ENCODE measurements around the gene ZBTB20.

ZBTB20 gene

GRCh38 chr3:114649331-114649730, 497.8 kb downstream of the ZBTB20 start:
- H3K9me3 ChIP-seq (ENCODE audit: control insufficient read depth, low read length) = no peaks in the 10 kb centered on the region

DNA sequence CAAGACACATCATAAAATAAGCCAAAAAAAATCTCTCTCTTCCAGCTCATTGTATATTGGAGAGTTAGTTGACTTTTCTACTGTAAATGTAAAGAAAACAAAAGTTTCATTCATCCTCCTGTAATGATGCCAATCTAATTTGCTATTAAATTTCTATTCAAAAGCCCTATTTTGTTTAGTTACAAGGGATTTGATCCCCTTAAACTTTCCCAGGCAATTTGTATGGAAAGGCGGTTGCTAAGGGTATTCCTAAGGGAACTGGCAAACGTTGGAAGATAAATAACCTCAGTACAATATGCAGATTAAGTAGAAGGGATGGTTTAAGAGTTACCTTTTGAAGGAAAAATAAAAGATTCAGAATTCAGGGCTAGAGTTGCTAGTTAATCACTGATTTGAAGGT, 500.6 kb downstream of the ZBTB20 start:
- Histone ChIP-seq H2BK15ac (ENCODE audit: low read depth, poor library complexity, severe bottlenecking) (no peak overlapping the region), H2BK12ac (ENCODE audit: low read length in 2 of 2) (no peak overlapping the region), H3K9ac (ENCODE audit: low read length) (no peak overlapping the region), H3K79me1 (replicated peaks; ENCODE audit: low read length, poor library complexity, severe bottlenecking) (no peaks in the 10 kb centered on the region), H3K27ac (ENCODE audit: low read length, poor library complexity, severe bottlenecking) (no peak overlapping the region), H3K27me3 (ENCODE audit: control insufficient read depth in 1 of 2, insufficient read depth in 1 of 2, low read length in 2 of 2) (no peaks in the 10 kb centered on the region), H4K91ac (ENCODE audit: low read length) (no peak overlapping the region), H3K9me3 (ENCODE audit: control insufficient read depth, low read length) (no peaks in the 10 kb centered on the region), H3K4ac (ENCODE audit: low read depth in 1 of 2, low read length in 2 of 2) (no peak overlapping the region), H3K36me3 (ENCODE audit: control insufficient read depth in 1 of 2, insufficient read depth in 2 of 2, low read depth in 1 of 2, low read length in 2 of 2) (no peaks in the 10 kb centered on the region), H3K18ac (ENCODE audit: low read depth in 1 of 2, low read length in 2 of 2) (no peak overlapping the region), H2AFZ (ENCODE audit: low read depth, low read length) (no peak overlapping the region), H3K4me1 (ENCODE audit: control insufficient read depth, insufficient read depth, low read depth, low read length) (no peaks in the 10 kb centered on the region), H3K4me3 (ENCODE audit: insufficient read depth in 1 of 2, low read depth in 1 of 2, low read length in 2 of 2) (no peak overlapping the region), H3K14ac (ENCODE audit: low read length in 2 of 2) (no peak overlapping the region), H3K23ac (ENCODE audit: low read length in 2 of 2) (no peak overlapping the region), H2BK120ac (ENCODE audit: low read depth, low read length) (no peak overlapping the region), H2AK5ac (ENCODE audit: low read length, severe bottlenecking) (no peak overlapping the region), H2BK5ac (ENCODE audit: low read depth, low read length, poor library complexity, severe bottlenecking) (no peak overlapping the region), H3K4me2 (ENCODE audit: low read length, poor library complexity, severe bottlenecking) (no peak overlapping the region), H4K8ac (ENCODE audit: low read length) (no peak overlapping the region)
- WGBS = 85% methylated on average over 2 of the region's 2 CpGs
- no peak for DNase-seq

More at GRCh38 chr3:114649331-114649730, 497.8 kb downstream of the ZBTB20 start:
- Histone ChIP-seq H4K8ac (ENCODE audit: low read length) (no peak overlapping the region), H2BK12ac (ENCODE audit: low read length in 2 of 2) (no peak overlapping the region), H3K27me3 (ENCODE audit: control insufficient read depth in 1 of 2, insufficient read depth in 1 of 2, low read length in 2 of 2) (no peaks in the 10 kb centered on the region), H2AK5ac (ENCODE audit: low read length, severe bottlenecking) (no peak overlapping the region), H2BK5ac (ENCODE audit: low read depth, low read length, poor library complexity, severe bottlenecking) (no peak overlapping the region), H3K4me2 (ENCODE audit: low read length, poor library complexity, severe bottlenecking) (no peak overlapping the region), H3K4ac (ENCODE audit: low read depth in 1 of 2, low read length in 2 of 2) (no peak overlapping the region), H3K18ac (ENCODE audit: low read depth in 1 of 2, low read length in 2 of 2) (no peak overlapping the region), H2AFZ (ENCODE audit: low read depth, low read length) (no peak overlapping the region), H2BK120ac (ENCODE audit: low read depth, low read length) (no peak overlapping the region), H3K9ac (ENCODE audit: low read length) (no peak overlapping the region), H3K27ac (ENCODE audit: low read length, poor library complexity, severe bottlenecking) (peak overlapping the region; percentile 32), H3K4me1 (ENCODE audit: control insufficient read depth, insufficient read depth, low read depth, low read length) (no peaks in the 10 kb centered on the region), H3K23ac (ENCODE audit: low read length in 2 of 2) (no peak overlapping the region), H4K91ac (ENCODE audit: low read length) (no peak overlapping the region), H2BK15ac (ENCODE audit: low read depth, poor library complexity, severe bottlenecking) (no peak overlapping the region), H3K79me1 (replicated peaks; ENCODE audit: low read length, poor library complexity, severe bottlenecking) (no peaks in the 10 kb centered on the region), H3K36me3 (ENCODE audit: control insufficient read depth in 1 of 2, insufficient read depth in 2 of 2, low read depth in 1 of 2, low read length in 2 of 2) (no peaks in the 10 kb centered on the region), H3K4me3 (ENCODE audit: insufficient read depth in 1 of 2, low read depth in 1 of 2, low read length in 2 of 2) (no peak overlapping the region), H3K14ac (ENCODE audit: low read length in 2 of 2) (no peak overlapping the region)
- DNase-seq = peak; percentile 26

DNA sequence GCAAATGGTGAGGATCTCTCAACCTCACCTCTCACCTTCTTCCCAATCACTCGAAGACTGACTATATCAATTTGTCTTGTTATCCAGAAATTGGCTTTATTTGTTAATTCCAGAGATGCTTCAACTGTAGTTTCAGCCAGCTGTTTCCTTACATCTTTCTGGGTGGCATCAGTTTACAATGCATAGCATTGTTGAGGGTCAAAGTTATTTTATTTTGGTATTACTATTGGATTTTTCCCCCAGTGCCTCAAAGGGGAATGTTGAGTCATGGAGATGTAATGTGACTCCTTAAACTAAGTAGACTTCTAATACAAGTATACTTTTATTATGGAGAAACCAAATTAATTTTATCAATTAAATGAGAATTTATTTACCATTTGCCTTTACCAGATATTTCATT, 501.7 kb downstream of the ZBTB20 start:
- Histone ChIP-seq H2AFZ (ENCODE audit: low read depth, low read length) (no peak overlapping the region), H2BK120ac (ENCODE audit: low read depth, low read length) (no peak overlapping the region), H3K9me3 (ENCODE audit: control insufficient read depth, low read length) (no peaks in the 10 kb centered on the region), H3K27me3 (ENCODE audit: control insufficient read depth in 1 of 2, insufficient read depth in 1 of 2, low read length in 2 of 2) (no peaks in the 10 kb centered on the region), H3K14ac (ENCODE audit: low read length in 2 of 2) (no peak overlapping the region), H3K4me1 (ENCODE audit: control insufficient read depth, insufficient read depth, low read depth, low read length) (no peaks in the 10 kb centered on the region), H3K18ac (ENCODE audit: low read depth in 1 of 2, low read length in 2 of 2) (no peak overlapping the region), H4K91ac (ENCODE audit: low read length) (no peak overlapping the region), H2BK12ac (ENCODE audit: low read length in 2 of 2) (no peak overlapping the region), H3K9ac (ENCODE audit: low read length) (no peak overlapping the region), H2AK5ac (ENCODE audit: low read length, severe bottlenecking) (no peak overlapping the region), H3K36me3 (ENCODE audit: control insufficient read depth in 1 of 2, insufficient read depth in 2 of 2, low read depth in 1 of 2, low read length in 2 of 2) (no peaks in the 10 kb centered on the region), H2BK15ac (ENCODE audit: low read depth, poor library complexity, severe bottlenecking) (no peak overlapping the region), H3K79me1 (replicated peaks; ENCODE audit: low read length, poor library complexity, severe bottlenecking) (no peaks in the 10 kb centered on the region), H4K8ac (ENCODE audit: low read length) (no peak overlapping the region), H2BK5ac (ENCODE audit: low read depth, low read length, poor library complexity, severe bottlenecking) (no peak overlapping the region), H3K23ac (ENCODE audit: low read length in 2 of 2) (no peak overlapping the region), H3K4ac (ENCODE audit: low read depth in 1 of 2, low read length in 2 of 2) (no peak overlapping the region), H3K4me2 (ENCODE audit: low read length, poor library complexity, severe bottlenecking) (no peak overlapping the region), H3K27ac (ENCODE audit: low read length, poor library complexity, severe bottlenecking) (no peak overlapping the region), H3K4me3 (ENCODE audit: insufficient read depth in 1 of 2, low read depth in 1 of 2, low read length in 2 of 2) (no peak overlapping the region)
- DNase-seq = no peak
- no CpG with 5 or more reads among the region's 1 CpG for WGBS

DNA sequence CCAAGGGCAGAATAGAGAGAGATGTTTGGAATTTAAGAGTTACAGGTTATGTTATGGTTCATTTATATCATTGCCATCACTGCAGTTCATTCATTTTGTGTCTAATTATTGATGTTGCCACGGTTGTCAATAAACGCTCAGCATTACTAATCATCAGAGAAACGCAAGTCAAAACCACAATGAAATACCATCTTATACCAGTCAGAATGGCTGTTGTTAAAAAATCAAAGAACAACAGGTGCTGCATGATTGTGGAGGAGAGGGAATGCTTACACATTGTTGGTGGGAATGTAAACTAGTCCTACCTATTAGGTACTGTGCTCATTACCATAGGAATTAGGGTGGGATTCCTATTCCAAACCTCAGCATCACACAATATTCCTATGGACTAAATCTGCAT, 502.7 kb downstream of the ZBTB20 start:
- Histone ChIP-seq H3K4me2 (ENCODE audit: low read length, poor library complexity, severe bottlenecking) (no peak overlapping the region), H3K36me3 (ENCODE audit: control insufficient read depth in 1 of 2, insufficient read depth in 2 of 2, low read depth in 1 of 2, low read length in 2 of 2) (no peaks in the 10 kb centered on the region), H2BK120ac (ENCODE audit: low read depth, low read length) (no peak overlapping the region), H2BK15ac (ENCODE audit: low read depth, poor library complexity, severe bottlenecking) (no peak overlapping the region), H3K79me1 (replicated peaks; ENCODE audit: low read length, poor library complexity, severe bottlenecking) (peaks cover 2% of the 10 kb centered on the region), H2AK5ac (ENCODE audit: low read length, severe bottlenecking) (no peak overlapping the region), H3K18ac (ENCODE audit: low read depth in 1 of 2, low read length in 2 of 2) (no peak overlapping the region), H3K27ac (ENCODE audit: low read length, poor library complexity, severe bottlenecking) (no peak overlapping the region), H2BK12ac (ENCODE audit: low read length in 2 of 2) (no peak overlapping the region), H4K8ac (ENCODE audit: low read length) (no peak overlapping the region), H3K9ac (ENCODE audit: low read length) (no peak overlapping the region), H3K23ac (ENCODE audit: low read length in 2 of 2) (no peak overlapping the region), H3K27me3 (ENCODE audit: control insufficient read depth in 1 of 2, insufficient read depth in 1 of 2, low read length in 2 of 2) (no peaks in the 10 kb centered on the region), H2BK5ac (ENCODE audit: low read depth, low read length, poor library complexity, severe bottlenecking) (no peak overlapping the region), H4K91ac (ENCODE audit: low read length) (no peak overlapping the region), H3K4me1 (ENCODE audit: control insufficient read depth, insufficient read depth, low read depth, low read length) (no peaks in the 10 kb centered on the region), H2AFZ (ENCODE audit: low read depth, low read length) (no peak overlapping the region), H3K9me3 (ENCODE audit: control insufficient read depth, low read length) (no peaks in the 10 kb centered on the region), H3K4me3 (ENCODE audit: insufficient read depth in 1 of 2, low read depth in 1 of 2, low read length in 2 of 2) (no peak overlapping the region), H3K14ac (ENCODE audit: low read length in 2 of 2) (no peak overlapping the region), H3K4ac (ENCODE audit: low read depth in 1 of 2, low read length in 2 of 2) (no peak overlapping the region)
- no peak for DNase-seq
- 78% methylated on average over 3 of the region's 3 CpGs for WGBS
